Choroid plexus epithelial cell (primary cell): ENCODE data around the gene VWA2.

Experiments used
- DNase-seq: peaks from one replicate; pipeline ENCODE4 v3.0.0-alpha.2; 2010; ENCODE audit warnings: low read depth
- H3K4me3 ChIP-seq: 2 replicates; pipeline ENCODE4 v1.5.1; 2011; ENCODE audit warnings: low read depth, mild to moderate bottlenecking, control low read depth, low read length, moderate library complexity
- TF ChIP-seq, protein P1 (sequence below): conservative IDR thresholded peaks from 2 replicates; pipeline ENCODE4 v1.5.1; 2011; ENCODE audit warnings: low read depth, mild to moderate bottlenecking, control low read depth, inconsistent platforms, low read length, moderate library complexity

The VWA2 gene

DNA sequence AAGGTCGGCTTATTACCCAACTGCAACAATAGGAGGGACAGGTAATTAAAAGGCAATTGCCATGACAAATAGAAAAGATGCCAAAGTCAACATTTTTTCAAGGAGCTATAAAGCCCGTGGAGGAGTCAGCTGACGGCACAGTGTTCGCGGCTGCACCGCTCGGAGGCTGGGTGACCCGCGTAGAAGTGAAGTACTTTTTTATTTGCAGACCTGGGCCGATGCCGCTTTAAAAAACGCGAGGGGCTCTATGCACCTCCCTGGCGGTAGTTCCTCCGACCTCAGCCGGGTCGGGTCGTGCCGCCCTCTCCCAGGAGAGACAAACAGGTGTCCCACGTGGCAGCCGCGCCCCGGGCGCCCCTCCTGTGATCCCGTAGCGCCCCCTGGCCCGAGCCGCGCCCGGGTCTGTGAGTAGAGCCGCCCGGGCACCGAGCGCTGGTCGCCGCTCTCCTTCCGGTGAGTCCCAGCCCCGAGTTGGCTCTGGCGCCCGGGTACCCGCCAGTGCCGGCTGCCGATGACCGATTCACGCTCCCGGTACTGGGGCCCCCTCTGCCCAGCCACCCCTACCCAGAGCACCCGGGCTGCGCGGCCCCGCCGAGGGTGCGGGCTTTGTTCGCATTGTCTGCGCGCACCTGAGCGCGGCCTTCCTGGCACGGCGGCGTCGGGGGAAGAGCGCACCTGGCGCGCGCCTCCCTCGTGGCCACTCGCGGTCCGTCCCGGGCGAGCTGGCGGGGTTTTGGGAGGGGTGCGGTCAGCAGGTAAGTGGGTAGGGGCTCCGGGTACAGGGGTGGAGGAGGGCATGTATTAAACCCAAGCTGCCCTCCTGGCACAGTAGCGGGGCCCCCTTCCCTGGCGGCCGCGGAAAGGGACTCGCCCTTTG lies at the start of gene VWA2:
TSS of gene VWA2 (plus strand) at position 138 of the 877 bp plus-strand sequence. CDS start 9,460 bp downstream, outside the sequence.
- no peak within 1 kb of the TSS for H3K4me3 ChIP-seq
- TF ChIP-seq, protein P1, sequence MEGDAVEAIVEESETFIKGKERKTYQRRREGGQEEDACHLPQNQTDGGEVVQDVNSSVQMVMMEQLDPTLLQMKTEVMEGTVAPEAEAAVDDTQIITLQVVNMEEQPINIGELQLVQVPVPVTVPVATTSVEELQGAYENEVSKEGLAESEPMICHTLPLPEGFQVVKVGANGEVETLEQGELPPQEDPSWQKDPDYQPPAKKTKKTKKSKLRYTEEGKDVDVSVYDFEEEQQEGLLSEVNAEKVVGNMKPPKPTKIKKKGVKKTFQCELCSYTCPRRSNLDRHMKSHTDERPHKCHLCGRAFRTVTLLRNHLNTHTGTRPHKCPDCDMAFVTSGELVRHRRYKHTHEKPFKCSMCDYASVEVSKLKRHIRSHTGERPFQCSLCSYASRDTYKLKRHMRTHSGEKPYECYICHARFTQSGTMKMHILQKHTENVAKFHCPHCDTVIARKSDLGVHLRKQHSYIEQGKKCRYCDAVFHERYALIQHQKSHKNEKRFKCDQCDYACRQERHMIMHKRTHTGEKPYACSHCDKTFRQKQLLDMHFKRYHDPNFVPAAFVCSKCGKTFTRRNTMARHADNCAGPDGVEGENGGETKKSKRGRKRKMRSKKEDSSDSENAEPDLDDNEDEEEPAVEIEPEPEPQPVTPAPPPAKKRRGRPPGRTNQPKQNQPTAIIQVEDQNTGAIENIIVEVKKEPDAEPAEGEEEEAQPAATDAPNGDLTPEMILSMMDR: no peak
- no peak for DNase-seq

- no peak for DNase-seq
- TF ChIP-seq, protein P1: no peak
- no peak overlapping the region for H3K4me3 ChIP-seq
These were observed 49.4 kb upstream of the VWA2 start for GRCh38 chr10:114189700-114190099.

- TF ChIP-seq, protein P1: no peak
- DNase-seq: no peak
- no peak overlapping the region for H3K4me3 ChIP-seq
These were observed 44.0 kb upstream of the VWA2 start for GRCh38 chr10:114195079-114195478.

- DNase-seq: no peak
- H3K4me3 ChIP-seq: no peak overlapping the region
- TF ChIP-seq, protein P1: no peak
These were observed 39.8 kb upstream of the VWA2 start for GRCh38 chr10:114199239-114199638.

DNA sequence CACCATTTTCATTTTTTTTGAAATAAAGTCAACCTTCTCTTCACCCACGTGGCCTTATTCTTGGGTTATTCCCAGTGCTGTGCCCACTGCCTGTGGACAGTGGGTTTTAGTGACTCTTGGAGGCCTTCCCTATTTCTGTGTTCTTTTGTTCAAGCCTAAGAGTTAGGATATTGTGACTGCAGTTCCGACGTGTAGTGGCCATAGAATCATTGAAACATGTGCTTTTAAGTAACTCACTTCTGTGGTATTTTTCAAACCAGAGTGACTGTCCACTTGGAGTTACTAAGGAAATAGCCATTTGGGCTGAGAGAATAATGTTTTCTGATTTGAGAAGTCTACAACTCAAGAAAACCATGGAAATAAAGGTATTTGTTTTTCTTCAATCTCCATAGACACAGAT lies 36.2 kb upstream of the VWA2 start:
- no peak overlapping the region for H3K4me3 ChIP-seq
- TF ChIP-seq, protein P1: no peak
- no peak for DNase-seq

- DNase-seq: no peak
- no peak overlapping the region for H3K4me3 ChIP-seq
- TF ChIP-seq, protein P1: no peak
These were observed 32.2 kb upstream of the VWA2 start for GRCh38 chr10:114206902-114207301.

- no peak overlapping the region for H3K4me3 ChIP-seq
- TF ChIP-seq, protein P1: no peak
- no peak for DNase-seq
These were observed 31.7 kb upstream of the VWA2 start for GRCh38 chr10:114207349-114207748.
